HepG2 (cell line): Measurements from ENCODE around the gene PITRM1. TPM values are rescaled to one million over a fixed set of nuclear protein-coding genes. Genes with fewer than 3 reads are reported as not detected.

Experiments
- ARNT2 ChIP-seq: sonication (generic); formaldehyde crosslinking; IDR thresholded peaks from 2 replicates; pipeline ENCODE4 v1.8.0; 2022; ENCODE audit warnings: mild to moderate bottlenecking, low read depth, missing genetic modification reagents, moderate library complexity
- FOXK2 ChIP-seq: fragments of 450-650 bp; IDR thresholded peaks from 2 replicates; pipeline ENCODE4 v1.6.1; 2016
- HMG20B ChIP-seq: conservative IDR thresholded peaks from 2 replicates; pipeline ENCODE4 v1.6.1; 2016; ENCODE audit warnings: missing genetic modification reagents, missing compliant biosample characterization
- HOXA7 ChIP-seq: sonication (generic); formaldehyde crosslinking; IDR thresholded peaks from 2 replicates; pipeline ENCODE4 v1.8.1; 2022; ENCODE audit warnings: mild to moderate bottlenecking, missing genetic modification reagents, moderate library complexity
- MEF2D ChIP-seq: sonication (generic); formaldehyde crosslinking; IDR thresholded peaks from 2 replicates; pipeline ENCODE4 v1.5.1; 2020; ENCODE audit warnings: mild to moderate bottlenecking, missing genetic modification reagents
- polyA plus RNA-seq, 8 experiments: library from polyadenylated mRNA; depleted of rRNA in 3 of 8; stranded (reverse) in 7 of 8; unstranded in 1 of 8; fragments of >200 nt; fragmentation: Illumina TruSeq in 4 of 8; extraction: Trizol in 4 of 8; gene quantifications; 2 replicates each; pipeline versions ENCODE4 v1.2.1 to v1.2.3, GENCODE V29; 2011 to 2016; ENCODE audit warnings: low read depth in 4 of 8, missing spikeins in 1 of 8, mixed read lengths in 1 of 8; ENCODE audit not compliant: insufficient read depth in 1 of 8
- total RNA-seq, 5 experiments: library from RNA; depleted of rRNA; stranded (reverse); fragments of >200 nt; fragmentation: Illumina TruSeq; extraction: Trizol; gene quantifications; 2 replicates each; pipeline ENCODE4 v1.2.3, GENCODE V29; 2016; ENCODE audit warnings: low read depth in 1 of 5
- TF ChIP-seq, protein P1 (sequence below): sonication (generic); formaldehyde crosslinking; IDR thresholded peaks from 2 replicates; pipeline ENCODE4 v1.4.0; 2020; ENCODE audit warnings: mild to moderate bottlenecking, missing genetic modification reagents
- TF ChIP-seq, protein P2 (sequence below): IDR thresholded peaks from 2 replicates; pipeline ENCODE4 v1.6.1; 2016; ENCODE audit warnings: missing compliant biosample characterization, missing genetic modification reagents, borderline replicate concordance
- TF ChIP-seq, protein P3 (sequence below): sonication (generic); formaldehyde crosslinking; IDR thresholded peaks from 2 replicates; pipeline ENCODE4 v1.5.0; 2020; ENCODE audit warnings: missing genetic modification reagents
- TF ChIP-seq, protein P4 (sequence below): sonication (generic); formaldehyde crosslinking; IDR thresholded peaks from 2 replicates; pipeline ENCODE4 v1.4.0; 2020; ENCODE audit warnings: mild to moderate bottlenecking, missing genetic modification reagents
- TF ChIP-seq, protein P5 (sequence below): sonication (generic); formaldehyde crosslinking; IDR thresholded peaks from 2 replicates; pipeline ENCODE4 v1.5.0; 2020; ENCODE audit warnings: mild to moderate bottlenecking, missing genetic modification reagents, borderline replicate concordance
- TF ChIP-seq, protein P6 (sequence below): sonication (generic); formaldehyde crosslinking; IDR thresholded peaks from 2 replicates; pipeline ENCODE4 v1.9.0; 2021; ENCODE audit warnings: missing genetic modification reagents, mild to moderate bottlenecking, borderline replicate concordance

Gene PITRM1
- total and polyA plus RNA-seq, 2 of the 13 experiments (the other 11 are each of a cell fraction or from before 2014, with no cell fraction given): 16.4 to 29.0 TPM

DNA sequence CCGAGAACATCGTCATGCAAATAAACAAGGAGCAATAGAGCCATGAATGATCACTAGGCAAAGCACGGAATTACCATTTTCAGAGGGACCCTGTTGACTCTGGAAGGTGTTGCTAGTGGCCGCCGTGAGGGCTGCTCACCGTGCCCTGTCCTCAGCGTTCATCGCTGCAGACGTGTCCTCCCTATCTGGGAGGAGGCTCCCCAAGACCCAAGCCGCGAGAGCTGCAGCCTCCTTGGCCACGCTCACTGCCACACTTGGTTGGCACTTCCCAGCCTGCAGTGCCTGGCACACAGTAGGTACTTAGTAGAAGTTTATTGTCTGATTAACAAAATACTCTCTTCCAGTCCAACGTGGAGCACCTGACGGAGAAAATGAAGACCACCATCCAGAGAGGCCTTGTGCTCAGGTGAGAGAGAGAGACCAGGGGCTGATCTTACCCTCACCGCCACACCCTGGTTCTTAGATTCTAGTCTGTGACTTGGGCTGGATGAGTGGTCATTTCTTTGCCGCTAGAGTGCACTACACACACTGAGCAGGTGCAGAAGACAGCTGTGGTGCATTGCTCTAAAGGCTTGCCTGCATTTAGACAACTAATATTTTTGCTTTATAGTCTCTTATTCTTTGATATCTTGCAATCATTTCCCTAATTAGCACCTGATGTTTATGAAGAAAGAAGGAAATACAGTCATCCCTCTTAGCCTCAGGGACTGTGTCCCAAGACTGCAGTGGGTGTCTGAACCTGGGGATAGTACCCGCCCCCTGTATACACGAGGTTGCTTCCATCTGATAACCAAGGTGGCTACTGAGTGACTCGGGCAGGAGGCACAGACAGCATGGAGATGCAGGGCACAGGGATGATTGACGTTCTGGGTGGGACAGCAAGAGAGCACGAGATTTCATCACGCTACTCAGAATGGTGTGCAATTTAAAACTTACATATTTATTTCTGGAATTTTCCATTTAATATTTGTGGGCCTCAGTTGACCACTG is 40.3 kb downstream of the PITRM1 start (continued):
- TF ChIP-seq, protein P1, sequence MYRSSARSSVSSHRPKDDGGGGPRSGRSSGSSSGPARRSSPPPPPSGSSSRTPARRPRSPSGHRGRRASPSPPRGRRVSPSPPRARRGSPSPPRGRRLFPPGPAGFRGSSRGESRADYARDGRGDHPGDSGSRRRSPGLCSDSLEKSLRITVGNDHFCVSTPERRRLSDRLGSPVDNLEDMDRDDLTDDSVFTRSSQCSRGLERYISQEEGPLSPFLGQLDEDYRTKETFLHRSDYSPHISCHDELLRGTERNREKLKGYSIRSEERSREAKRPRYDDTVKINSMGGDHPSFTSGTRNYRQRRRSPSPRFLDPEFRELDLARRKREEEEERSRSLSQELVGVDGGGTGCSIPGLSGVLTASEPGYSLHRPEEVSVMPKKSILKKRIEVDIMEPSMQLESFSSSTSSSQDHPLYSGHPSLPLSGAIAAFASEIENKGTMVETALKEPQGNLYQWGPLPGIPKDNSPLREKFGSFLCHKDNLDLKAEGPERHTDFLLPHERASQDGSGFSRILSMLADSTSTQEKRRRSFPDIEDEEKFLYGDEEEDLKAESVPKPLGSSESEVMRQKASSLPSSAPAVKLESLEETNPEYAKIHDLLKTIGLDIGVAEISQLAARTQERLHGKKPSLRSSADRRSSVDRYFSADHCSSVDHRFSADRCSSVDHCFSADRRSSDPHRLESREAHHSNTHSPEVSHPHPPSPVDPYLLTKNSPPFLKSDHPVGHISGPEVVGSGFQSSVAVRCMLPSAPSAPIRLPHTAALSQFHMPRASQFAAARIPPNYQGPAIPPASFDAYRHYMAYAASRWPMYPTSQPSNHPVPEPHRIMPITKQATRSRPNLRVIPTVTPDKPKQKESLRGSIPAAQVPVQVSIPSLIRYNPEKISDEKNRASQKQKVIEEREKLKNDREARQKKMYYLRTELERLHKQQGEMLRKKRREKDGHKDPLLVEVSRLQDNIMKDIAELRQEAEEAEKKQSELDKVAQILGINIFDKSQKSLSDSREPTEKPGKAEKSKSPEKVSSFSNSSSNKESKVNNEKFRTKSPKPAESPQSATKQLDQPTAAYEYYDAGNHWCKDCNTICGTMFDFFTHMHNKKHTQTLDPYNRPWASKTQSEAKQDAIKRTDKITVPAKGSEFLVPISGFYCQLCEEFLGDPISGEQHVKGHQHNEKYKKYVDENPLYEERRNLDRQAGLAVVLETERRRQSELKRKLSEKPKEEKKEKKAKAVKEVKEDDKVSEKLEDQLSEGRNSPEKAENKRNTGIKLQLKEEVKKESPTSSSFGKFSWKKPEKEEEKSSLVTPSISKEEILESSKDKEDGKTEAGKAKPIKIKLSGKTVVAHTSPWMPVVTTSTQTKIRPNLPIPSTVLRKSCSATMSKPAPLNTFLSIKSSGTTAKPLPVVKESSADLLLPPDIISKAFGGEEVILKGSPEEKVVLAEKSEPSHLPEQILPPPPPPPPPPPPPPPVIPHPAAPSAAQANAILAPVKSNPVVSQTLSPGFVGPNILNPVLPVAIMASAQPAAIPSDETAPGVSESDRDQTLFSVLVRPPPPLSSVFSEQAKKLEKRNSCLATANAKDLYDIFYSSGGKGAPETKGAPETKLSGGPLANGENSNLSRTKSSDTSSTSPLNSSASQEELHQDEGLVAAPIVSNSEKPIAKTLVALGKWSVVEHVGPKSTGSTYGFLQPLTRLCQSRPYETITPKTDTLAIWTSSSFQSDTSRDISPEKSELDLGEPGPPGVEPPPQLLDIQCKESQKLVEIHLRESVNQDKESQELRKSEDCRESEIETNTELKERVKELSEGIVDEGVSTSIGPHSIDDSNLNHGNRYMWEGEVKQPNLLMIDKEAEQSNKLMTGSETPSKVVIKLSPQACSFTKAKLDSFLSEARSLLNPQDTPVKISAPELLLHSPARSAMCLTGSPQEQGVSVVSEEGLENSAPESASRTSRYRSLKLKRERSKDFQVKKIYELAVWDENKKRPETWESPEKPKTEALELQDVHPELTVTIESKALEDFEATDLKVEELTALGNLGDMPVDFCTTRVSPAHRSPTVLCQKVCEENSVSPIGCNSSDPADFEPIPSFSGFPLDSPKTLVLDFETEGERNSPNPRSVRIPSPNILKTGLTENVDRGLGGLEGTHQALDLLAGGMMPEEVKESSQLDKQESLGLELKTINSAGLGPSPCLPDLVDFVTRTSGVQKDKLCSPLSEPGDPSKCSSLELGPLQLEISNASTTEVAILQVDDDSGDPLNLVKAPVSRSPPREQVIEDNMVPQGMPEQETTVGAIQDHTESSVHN (CRISPR knock-in tag): no peak
- TF ChIP-seq, protein P2, sequence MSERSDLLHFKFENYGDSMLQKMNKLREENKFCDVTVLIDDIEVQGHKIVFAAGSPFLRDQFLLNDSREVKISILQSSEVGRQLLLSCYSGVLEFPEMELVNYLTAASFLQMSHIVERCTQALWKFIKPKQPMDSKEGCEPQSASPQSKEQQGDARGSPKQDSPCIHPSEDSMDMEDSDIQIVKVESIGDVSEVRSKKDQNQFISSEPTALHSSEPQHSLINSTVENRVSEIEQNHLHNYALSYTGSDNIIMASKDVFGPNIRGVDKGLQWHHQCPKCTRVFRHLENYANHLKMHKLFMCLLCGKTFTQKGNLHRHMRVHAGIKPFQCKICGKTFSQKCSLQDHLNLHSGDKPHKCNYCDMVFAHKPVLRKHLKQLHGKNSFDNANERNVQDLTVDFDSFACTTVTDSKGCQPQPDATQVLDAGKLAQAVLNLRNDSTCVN (CRISPR knock-in tag): no peak
- TF ChIP-seq, protein P3, sequence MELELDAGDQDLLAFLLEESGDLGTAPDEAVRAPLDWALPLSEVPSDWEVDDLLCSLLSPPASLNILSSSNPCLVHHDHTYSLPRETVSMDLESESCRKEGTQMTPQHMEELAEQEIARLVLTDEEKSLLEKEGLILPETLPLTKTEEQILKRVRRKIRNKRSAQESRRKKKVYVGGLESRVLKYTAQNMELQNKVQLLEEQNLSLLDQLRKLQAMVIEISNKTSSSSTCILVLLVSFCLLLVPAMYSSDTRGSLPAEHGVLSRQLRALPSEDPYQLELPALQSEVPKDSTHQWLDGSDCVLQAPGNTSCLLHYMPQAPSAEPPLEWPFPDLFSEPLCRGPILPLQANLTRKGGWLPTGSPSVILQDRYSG (CRISPR knock-in tag): no peak
- no peak for TF ChIP-seq HOXA7 (CRISPR knock-in tag)
- TF ChIP-seq ARNT2 (CRISPR knock-in tag): no peak
- TF ChIP-seq MEF2D (CRISPR knock-in tag): no peak
- TF ChIP-seq HMG20B (CRISPR knock-in tag): no peak
- TF ChIP-seq, protein P4, sequence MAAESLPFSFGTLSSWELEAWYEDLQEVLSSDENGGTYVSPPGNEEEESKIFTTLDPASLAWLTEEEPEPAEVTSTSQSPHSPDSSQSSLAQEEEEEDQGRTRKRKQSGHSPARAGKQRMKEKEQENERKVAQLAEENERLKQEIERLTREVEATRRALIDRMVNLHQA (CRISPR knock-in tag): no peak
- TF ChIP-seq, protein P5, sequence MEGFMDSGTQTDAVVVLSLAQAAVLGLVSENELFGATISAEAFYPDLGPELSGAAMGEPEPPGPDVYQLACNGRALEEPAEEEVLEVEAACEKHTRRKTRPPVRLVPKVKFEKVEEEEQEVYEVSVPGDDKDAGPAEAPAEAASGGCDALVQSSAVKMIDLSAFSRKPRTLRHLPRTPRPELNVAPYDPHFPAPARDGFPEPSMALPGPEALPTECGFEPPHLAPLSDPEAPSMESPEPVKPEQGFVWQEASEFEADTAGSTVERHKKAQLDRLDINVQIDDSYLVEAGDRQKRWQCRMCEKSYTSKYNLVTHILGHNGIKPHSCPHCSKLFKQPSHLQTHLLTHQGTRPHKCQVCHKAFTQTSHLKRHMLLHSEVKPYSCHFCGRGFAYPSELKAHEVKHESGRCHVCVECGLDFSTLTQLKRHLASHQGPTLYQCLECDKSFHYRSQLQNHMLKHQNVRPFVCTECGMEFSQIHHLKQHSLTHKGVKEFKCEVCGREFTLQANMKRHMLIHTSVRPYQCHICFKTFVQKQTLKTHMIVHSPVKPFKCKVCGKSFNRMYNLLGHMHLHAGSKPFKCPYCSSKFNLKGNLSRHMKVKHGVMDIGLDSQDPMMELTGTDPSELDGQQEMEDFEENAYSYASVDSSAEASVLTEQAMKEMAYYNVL: no peak
- no peak for TF ChIP-seq FOXK2
- TF ChIP-seq, protein P6, sequence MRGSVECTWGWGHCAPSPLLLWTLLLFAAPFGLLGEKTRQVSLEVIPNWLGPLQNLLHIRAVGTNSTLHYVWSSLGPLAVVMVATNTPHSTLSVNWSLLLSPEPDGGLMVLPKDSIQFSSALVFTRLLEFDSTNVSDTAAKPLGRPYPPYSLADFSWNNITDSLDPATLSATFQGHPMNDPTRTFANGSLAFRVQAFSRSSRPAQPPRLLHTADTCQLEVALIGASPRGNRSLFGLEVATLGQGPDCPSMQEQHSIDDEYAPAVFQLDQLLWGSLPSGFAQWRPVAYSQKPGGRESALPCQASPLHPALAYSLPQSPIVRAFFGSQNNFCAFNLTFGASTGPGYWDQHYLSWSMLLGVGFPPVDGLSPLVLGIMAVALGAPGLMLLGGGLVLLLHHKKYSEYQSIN (CRISPR knock-in tag): no peak
